ENCODE measurements around the gene SLIT1.

SLIT1 gene

GRCh38 chr10:97182288-97182990 is 3.3 kb downstream of the SLIT1 start:
- no peak for TF ChIP-seq CTCF (IDR thresholded peaks at IDR 0.05; ENCODE audit: control insufficient read depth, insufficient read depth, low read depth, low read length, missing control alignments)
- no peak overlapping the region for H3K4me3 ChIP-seq (ENCODE audit: control insufficient read depth, low read depth, low read length)
- no peak for DNase-seq (ENCODE audit: low read depth)

- TF ChIP-seq CTCF (IDR thresholded peaks at IDR 0.05; ENCODE audit: control insufficient read depth, insufficient read depth, low read depth, low read length, missing control alignments) = no peak
- H3K4me3 ChIP-seq (ENCODE audit: control insufficient read depth, low read depth, low read length) = no peak overlapping the region
- DNase-seq (ENCODE audit: low read depth) = no peak
Observed at GRCh38 chr10:97180986-97181385, 4.8 kb downstream of the SLIT1 start.

- DNase-seq (ENCODE audit: low read depth) = no peak
- TF ChIP-seq CTCF (IDR thresholded peaks at IDR 0.05; ENCODE audit: control insufficient read depth, insufficient read depth, low read depth, low read length, missing control alignments) = no peak
- H3K4me3 ChIP-seq (ENCODE audit: control insufficient read depth, low read depth, low read length) = no peak overlapping the region
Observed at GRCh38 chr10:97180363-97180755, 5.4 kb downstream of the SLIT1 start.

GRCh38 chr10:97179731-97180362 is 5.9 kb downstream of the SLIT1 start:
- TF ChIP-seq CTCF (IDR thresholded peaks at IDR 0.05; ENCODE audit: control insufficient read depth, insufficient read depth, low read depth, low read length, missing control alignments) = no peak
- no peak overlapping the region for H3K4me3 ChIP-seq (ENCODE audit: control insufficient read depth, low read depth, low read length)
- no peak for DNase-seq (ENCODE audit: low read depth)

GRCh38 chr10:97179311-97179710 is 6.4 kb downstream of the SLIT1 start:
- H3K4me3 ChIP-seq (ENCODE audit: control insufficient read depth, low read depth, low read length) = no peak overlapping the region
- DNase-seq (ENCODE audit: low read depth) = no peak
- TF ChIP-seq CTCF (IDR thresholded peaks at IDR 0.05; ENCODE audit: control insufficient read depth, insufficient read depth, low read depth, low read length, missing control alignments) = no peak

- H3K4me3 ChIP-seq (ENCODE audit: control insufficient read depth, low read depth, low read length) = no peak overlapping the region
- no peak for TF ChIP-seq CTCF (IDR thresholded peaks at IDR 0.05; ENCODE audit: control insufficient read depth, insufficient read depth, low read depth, low read length, missing control alignments)
- DNase-seq (ENCODE audit: low read depth) = no peak
Observed at GRCh38 chr10:97178074-97178473, 7.7 kb downstream of the SLIT1 start.
